Sigmoid colon (tissue), 4 donors: ENCODE data around the gene FYN.

Experiments used
- EP300 ChIP-seq, 4 donors: sonication (generic); formaldehyde crosslinking; IDR thresholded peaks; one replicate each; pipeline ENCODE4 v1.6.1; 2017; ENCODE audit warnings: antibody characterized with exemption in 4 of 4
- POLR2AphosphoS5 ChIP-seq, 4 donors: sonication (generic); formaldehyde crosslinking; IDR thresholded peaks; one replicate each; pipeline ENCODE4 v1.6.1; 2017; ENCODE audit warnings: antibody characterized with exemption in 4 of 4

DNA sequence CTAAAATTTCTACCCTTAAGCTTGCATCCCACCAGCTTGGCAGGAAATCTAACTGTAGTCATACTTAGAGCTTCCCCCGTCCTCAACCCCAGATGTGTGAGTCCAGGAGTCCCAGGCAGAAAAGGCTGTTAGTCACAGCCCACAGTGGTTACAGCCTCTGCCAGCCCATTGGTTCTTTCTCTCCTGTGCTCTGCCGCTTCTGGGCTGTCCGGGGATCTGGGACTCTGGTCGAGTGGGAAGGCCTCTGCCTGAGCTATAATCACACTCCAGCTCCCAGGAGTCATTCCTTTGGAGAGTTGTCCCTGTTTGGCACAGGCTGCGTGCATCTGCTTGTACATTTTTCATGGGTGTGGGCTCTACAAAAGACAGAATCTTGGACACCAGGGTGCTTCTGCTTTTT lies 45.6 kb upstream of the FYN start:
- no peak for TF ChIP-seq EP300 (IDR thresholded peaks at IDR 0.05)
- peak in 1 of 4 donors; percentile 25 for TF ChIP-seq POLR2AphosphoS5 (IDR thresholded peaks at IDR 0.05)
